Stomach smooth muscle (tissue), 2 donors: ENCODE data around the gene PCSK9.

Source experiments
- H3K27ac ChIP-seq: one replicate; pipeline ENCODE4 v1.7.0; 2013; ENCODE audit warnings: mild to moderate bottlenecking, low read length, inconsistent platforms
- H3K27me3 ChIP-seq, 2 donors: one replicate each; pipeline ENCODE4 v1.7.0; 2013; ENCODE audit warnings: low read length in 2 of 2; ENCODE audit not compliant: insufficient read depth in 2 of 2, control insufficient read depth in 1 of 2
- H3K36me3 ChIP-seq, 2 donors: one replicate each; pipeline ENCODE4 v1.7.0; 2013; ENCODE audit warnings: low read length in 2 of 2; ENCODE audit not compliant: control insufficient read depth in 2 of 2, insufficient read depth in 2 of 2
- H3K4me1 ChIP-seq: one replicate; pipeline ENCODE4 v1.7.0; 2013; ENCODE audit warnings: low read length; ENCODE audit not compliant: control insufficient read depth, insufficient read depth
- H3K4me3 ChIP-seq, 2 donors: one replicate each; pipeline ENCODE4 v1.7.0; 2013; ENCODE audit warnings: low read length in 2 of 2
- H3K9ac ChIP-seq, 2 donors: one replicate each; pipeline ENCODE4 v1.7.0; 2013; ENCODE audit warnings: low read length in 2 of 2, mild to moderate bottlenecking in 1 of 2
- H3K9me3 ChIP-seq, 2 donors: one replicate each; pipeline ENCODE4 v1.7.0; 2013; ENCODE audit warnings: low read length in 2 of 2; ENCODE audit not compliant: control insufficient read depth in 2 of 2
- donor health status: healthy.
- donor health status: Pancreatic carcinoma.

The PCSK9 gene

GRCh38 chr1:55051621-55052020 lies 12.3 kb downstream of the PCSK9 start:
- Histone ChIP-seq H3K4me1 (no peaks in the 10 kb centered on the region), H3K27me3 (no peaks in the 10 kb centered on the region), H3K27ac (no peak overlapping the region), H3K9me3 (no peaks in the 10 kb centered on the region), H3K36me3 (no peaks in the 10 kb centered on the region), H3K9ac (no peak overlapping the region), H3K4me3 (no peak overlapping the region)

- Histone ChIP-seq H3K36me3 (no peaks in the 10 kb centered on the region), H3K4me1 (no peaks in the 10 kb centered on the region), H3K27ac (no peak overlapping the region), H3K4me3 (no peak overlapping the region), H3K9me3 (no peaks in the 10 kb centered on the region), H3K27me3 (no peaks in the 10 kb centered on the region), H3K9ac (no peak overlapping the region)
These were observed 13.1 kb downstream of the PCSK9 start for GRCh38 chr1:55052221-55053142.

GRCh38 chr1:55053265-55053954 lies 14.1 kb downstream of the PCSK9 start:
- Histone ChIP-seq H3K36me3 (no peaks in the 10 kb centered on the region), H3K27me3 (no peaks in the 10 kb centered on the region), H3K9ac (no peak overlapping the region), H3K9me3 (no peaks in the 10 kb centered on the region), H3K4me3 (no peak overlapping the region), H3K27ac (no peak overlapping the region), H3K4me1 (no peaks in the 10 kb centered on the region)

- no peak overlapping the region for H3K9ac ChIP-seq
- no peaks in the 10 kb centered on the region for H3K27me3 ChIP-seq
- no peak overlapping the region for H3K27ac ChIP-seq
- no peaks in the 10 kb centered on the region for H3K4me1 ChIP-seq
- no peak overlapping the region for H3K4me3 ChIP-seq
- H3K9me3 ChIP-seq: no peaks in the 10 kb centered on the region
- H3K36me3 ChIP-seq: no peaks in the 10 kb centered on the region
These were observed 15.0 kb downstream of the PCSK9 start for GRCh38 chr1:55054396-55054795.

GRCh38 chr1:55055084-55055882 lies 15.9 kb downstream of the PCSK9 start:
- no peak overlapping the region for H3K4me3 ChIP-seq
- no peak overlapping the region for H3K9ac ChIP-seq
- H3K27ac ChIP-seq: no peak overlapping the region
- H3K4me1 ChIP-seq: no peaks in the 10 kb centered on the region
- H3K36me3 ChIP-seq: no peaks in the 10 kb centered on the region
- no peaks in the 10 kb centered on the region for H3K27me3 ChIP-seq
- H3K9me3 ChIP-seq: no peaks in the 10 kb centered on the region

- Histone ChIP-seq H3K36me3 (no peaks in the 10 kb centered on the region), H3K9me3 (no peaks in the 10 kb centered on the region), H3K27ac (no peak overlapping the region), H3K4me3 (no peak overlapping the region), H3K4me1 (peaks cover 4% of the 10 kb centered on the region), H3K27me3 (no peaks in the 10 kb centered on the region), H3K9ac (no peak overlapping the region)
These were observed 16.7 kb downstream of the PCSK9 start for GRCh38 chr1:55055951-55056631.

GRCh38 chr1:55056632-55056992 lies 17.3 kb downstream of the PCSK9 start:
- H3K36me3 ChIP-seq: no peaks in the 10 kb centered on the region
- no peak overlapping the region for H3K4me3 ChIP-seq
- no peaks in the 10 kb centered on the region for H3K27me3 ChIP-seq
- H3K27ac ChIP-seq: no peak overlapping the region
- H3K9me3 ChIP-seq: no peaks in the 10 kb centered on the region
- H3K4me1 ChIP-seq: peaks cover 8% of the 10 kb centered on the region
- H3K9ac ChIP-seq: no peak overlapping the region

- Histone ChIP-seq H3K4me3 (no peak overlapping the region), H3K36me3 (no peaks in the 10 kb centered on the region), H3K27ac (no peak overlapping the region), H3K4me1 (peaks cover 16% of the 10 kb centered on the region), H3K9ac (no peak overlapping the region), H3K9me3 (no peaks in the 10 kb centered on the region), H3K27me3 (no peaks in the 10 kb centered on the region)
These were observed 18.1 kb downstream of the PCSK9 start for GRCh38 chr1:55057270-55057955.

- no peak overlapping the region for H3K27ac ChIP-seq
- H3K27me3 ChIP-seq: no peaks in the 10 kb centered on the region
- peaks cover 19% of the 10 kb centered on the region for H3K4me1 ChIP-seq
- no peak overlapping the region for H3K9ac ChIP-seq
- no peaks in the 10 kb centered on the region for H3K36me3 ChIP-seq
- H3K4me3 ChIP-seq: no peak overlapping the region
- no peaks in the 10 kb centered on the region for H3K9me3 ChIP-seq
These were observed 18.6 kb downstream of the PCSK9 start for GRCh38 chr1:55057956-55058298.
